Caco-2 (cell line): ENCODE measurements around the gene WDR41. TPM values are rescaled to one million over a fixed set of nuclear protein-coding genes. Genes with fewer than 3 reads are reported as not detected.

Experiments used
- BruUV-seq: library from RNA; stranded (reverse); fragments of 400-500 nt; replicated peaks from 2 replicates; lab custom pipeline; 2021; lab: Mats Ljungman, UMichigan
- CTCF ChIA-PET: fragments of 300-600 bp; sonication (Branson Sonifier 250); formaldehyde crosslinking; loops from one replicate; lab custom pipeline; 2022; ENCODE audit warnings: antibody characterized with exemption; lab: Charles Lee
- POLR2A ChIA-PET: fragments of 300-600 bp; sonication (Branson Sonifier 250); formaldehyde crosslinking; loops from one replicate; lab custom pipeline; 2022; ENCODE audit warnings: antibody characterized with exemption; lab: Charles Lee
- DNase-seq, 2 experiments: peaks; one replicate each; pipeline versions ENCODE4 v3.0.0 to v3.0.0-alpha.2; 2020 to 2022
- H3K27me3 ChIP-seq: replicated peaks from 2 replicates; pipeline ENCODE4 v1.6.0; 2011; ENCODE audit warnings: low read length; ENCODE audit not compliant: control insufficient read depth, insufficient read depth
- H3K36me3 ChIP-seq: 2 replicates; pipeline ENCODE4 v1.5.1; 2011; ENCODE audit warnings: low read length; ENCODE audit not compliant: control insufficient read depth, insufficient read depth
- H3K4me1 ChIP-seq: fragments of 250-450 bp; sonication (Bioruptor Pico); 2 replicates; pipeline ENCODE4 v1.5.1; 2020; ENCODE audit warnings: mild to moderate bottlenecking
- H3K4me3 ChIP-seq: 2 replicates; pipeline ENCODE4 v1.5.1; 2011; ENCODE audit warnings: low read depth, mild to moderate bottlenecking, control low read depth, low read length
- H3K9me3 ChIP-seq: fragments of 250-450 bp; sonication (Bioruptor Pico); 2 replicates; pipeline ENCODE4 v1.5.1; 2020; ENCODE audit warnings: mild to moderate bottlenecking, moderate library complexity
- H3K27ac Mint-ChIP-seq: one replicate; pipeline ENCODE4 v1.8.0; 2022; ENCODE audit warnings: mixed read lengths; ENCODE audit not compliant: unreplicated experiment
- H3K27me3 Mint-ChIP-seq: one replicate; pipeline ENCODE4 v1.8.0; 2022; ENCODE audit warnings: mixed read lengths; ENCODE audit not compliant: insufficient read depth, unreplicated experiment
- H3K36me3 Mint-ChIP-seq: one replicate; pipeline ENCODE4 v1.8.0; 2022; ENCODE audit warnings: mild to moderate bottlenecking, mixed read lengths; ENCODE audit not compliant: insufficient read depth, unreplicated experiment
- H3K4me1 Mint-ChIP-seq: one replicate; pipeline ENCODE4 v1.8.0; 2022; ENCODE audit warnings: low read depth, mixed read lengths; ENCODE audit not compliant: unreplicated experiment
- H3K4me3 Mint-ChIP-seq: one replicate; pipeline ENCODE4 v1.8.0; 2022; ENCODE audit warnings: mild to moderate bottlenecking, moderate library complexity, mixed read lengths; ENCODE audit not compliant: unreplicated experiment
- H3K9me3 Mint-ChIP-seq: one replicate; pipeline ENCODE4 v1.8.0; 2022; ENCODE audit warnings: mixed read lengths; ENCODE audit not compliant: unreplicated experiment
- intact Hi-C: fragments of 100-400 bp; cut with micrococcal nuclease; formaldehyde crosslinking; loops from one replicate; pipeline ENCODE4 v1.10.0; 2022; ENCODE audit not compliant: unreplicated experiment
- total RNA-seq: library from RNA; stranded (reverse); gene quantifications from 2 replicates; pipeline ENCODE4 v1.2.3, GENCODE V29; 2022
- TF ChIP-seq, protein P1 (sequence below), 2 experiments: fragments of 200-600 bp in 1 of 2; IDR thresholded peaks; 1 replicate in 1 of 2; 2 replicates in 1 of 2; pipeline versions ENCODE4 v1.5.1 to v1.8.0; 2011 to 2022; ENCODE audit warnings: antibody characterized with exemption in 1 of 2, control low read depth in 1 of 2, inconsistent platforms in 1 of 2, low read depth in 1 of 2, low read length in 1 of 2, mild to moderate bottlenecking in 1 of 2, moderate library complexity in 1 of 2; ENCODE audit not compliant: insufficient read depth in 1 of 2, severe bottlenecking in 1 of 2, unreplicated experiment in 1 of 2

Gene WDR41
- total RNA-seq, 1 experiment from 2014 or later = 64.1 TPM

DNA sequence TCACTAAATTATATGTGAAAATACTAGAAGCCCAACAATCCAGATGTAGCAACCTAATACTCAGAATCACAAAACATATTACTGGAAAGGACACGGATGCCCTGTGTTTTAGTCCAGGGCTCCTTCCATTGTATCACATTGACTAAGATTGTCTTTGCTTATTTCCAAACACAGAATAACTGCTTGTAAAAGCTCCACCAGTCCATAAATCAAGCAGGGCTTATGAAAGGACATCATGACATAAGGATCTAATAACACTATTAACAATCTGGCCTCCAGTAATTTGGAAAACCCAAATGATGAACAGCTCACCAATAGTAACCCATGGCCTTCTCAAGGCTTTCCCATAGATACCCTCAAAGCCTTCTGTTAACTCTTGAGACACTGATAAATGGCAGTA lies 39.8 kb downstream of the WDR41 start:
- Histone ChIP-seq H3K27me3 (no peaks in the 10 kb centered on the region), H3K36me3 (no peaks in the 10 kb centered on the region; the same call in 1 of the 2 replicates), H3K4me3 (no peak overlapping the region), H3K4me1 (no peaks in the 10 kb centered on the region), H3K9me3 (no peaks in the 10 kb centered on the region)
- peaks cover 21% of the 10 kb centered on the region for H3K36me3 Mint-ChIP-seq
- peaks cover 5% of the 10 kb centered on the region for H3K9me3 Mint-ChIP-seq
- no peaks in the 10 kb centered on the region for H3K4me1 Mint-ChIP-seq
- CTCF ChIA-PET = no interaction called here
- TF ChIP-seq, protein P1, sequence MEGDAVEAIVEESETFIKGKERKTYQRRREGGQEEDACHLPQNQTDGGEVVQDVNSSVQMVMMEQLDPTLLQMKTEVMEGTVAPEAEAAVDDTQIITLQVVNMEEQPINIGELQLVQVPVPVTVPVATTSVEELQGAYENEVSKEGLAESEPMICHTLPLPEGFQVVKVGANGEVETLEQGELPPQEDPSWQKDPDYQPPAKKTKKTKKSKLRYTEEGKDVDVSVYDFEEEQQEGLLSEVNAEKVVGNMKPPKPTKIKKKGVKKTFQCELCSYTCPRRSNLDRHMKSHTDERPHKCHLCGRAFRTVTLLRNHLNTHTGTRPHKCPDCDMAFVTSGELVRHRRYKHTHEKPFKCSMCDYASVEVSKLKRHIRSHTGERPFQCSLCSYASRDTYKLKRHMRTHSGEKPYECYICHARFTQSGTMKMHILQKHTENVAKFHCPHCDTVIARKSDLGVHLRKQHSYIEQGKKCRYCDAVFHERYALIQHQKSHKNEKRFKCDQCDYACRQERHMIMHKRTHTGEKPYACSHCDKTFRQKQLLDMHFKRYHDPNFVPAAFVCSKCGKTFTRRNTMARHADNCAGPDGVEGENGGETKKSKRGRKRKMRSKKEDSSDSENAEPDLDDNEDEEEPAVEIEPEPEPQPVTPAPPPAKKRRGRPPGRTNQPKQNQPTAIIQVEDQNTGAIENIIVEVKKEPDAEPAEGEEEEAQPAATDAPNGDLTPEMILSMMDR (IDR thresholded peaks at IDR 0.05; ENCODE audit: insufficient read depth in 1 of 2, low read depth in 1 of 2, low read length in 1 of 2, severe bottlenecking in 1 of 2, unreplicated experiment in 1 of 2) = no peak
- POLR2A ChIA-PET = no interaction called here
- H3K27me3 Mint-ChIP-seq = no peaks in the 10 kb centered on the region
- BruUV-seq = no TSS peak
- no peak overlapping the region for H3K27ac Mint-ChIP-seq
- intact Hi-C loops = no loop called here
- H3K4me3 Mint-ChIP-seq = no peak overlapping the region
- no peak for DNase-seq

DNA sequence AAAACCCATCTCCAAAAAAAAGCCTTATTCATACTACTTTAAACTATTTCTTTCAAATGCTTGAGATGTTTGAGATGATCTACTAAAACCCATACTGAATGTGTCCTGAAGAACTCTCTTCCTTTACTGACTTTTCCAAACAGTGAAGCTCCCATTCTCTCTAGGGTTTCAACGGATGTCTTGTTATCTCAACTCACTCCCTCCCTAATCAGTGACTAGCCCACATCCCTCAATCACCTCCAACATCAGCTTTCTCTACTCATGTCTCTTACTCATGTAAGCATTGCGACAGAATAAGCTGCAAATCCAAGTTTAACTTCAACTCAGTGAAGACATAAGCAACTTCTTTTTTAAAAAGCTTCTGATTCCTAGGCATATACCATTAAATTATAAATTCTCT lies 42.1 kb downstream of the WDR41 start:
- POLR2A ChIA-PET = no interaction called here
- CTCF ChIA-PET = interaction anchor here (0.9 kb wide), 1 partner anchor 13 kb away, joined by 3 read pairs; no protein-coding TSS in a partner anchor
- peaks cover 30% of the 10 kb centered on the region for H3K36me3 Mint-ChIP-seq

DNA sequence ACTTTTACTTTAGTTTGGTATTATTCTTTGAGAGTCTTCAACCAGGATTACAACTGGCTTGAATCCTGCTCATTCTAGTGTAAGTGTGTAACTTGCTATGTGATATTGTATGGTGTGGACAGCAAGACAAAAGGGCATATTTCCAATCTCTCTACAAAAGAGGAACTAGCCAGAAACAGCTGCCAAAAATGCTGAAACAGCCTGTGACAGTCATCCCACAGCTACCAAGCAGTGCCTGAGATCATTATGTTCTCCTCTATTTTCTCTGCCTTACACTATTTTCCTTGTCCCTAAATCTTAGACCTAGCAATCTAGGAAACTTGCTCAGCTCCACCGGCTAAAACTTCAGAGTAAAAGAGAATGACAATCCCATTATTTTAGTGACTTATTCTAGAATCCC lies 42.8 kb downstream of the WDR41 start:
- CTCF ChIA-PET = no interaction called here
- no peaks in the 10 kb centered on the region for H3K27me3 ChIP-seq
- no peak overlapping the region for H3K4me3 ChIP-seq
- DNase-seq = no peak
- Mint-ChIP-seq H3K9me3 (peaks cover 12% of the 10 kb centered on the region), H3K36me3 (peaks cover 30% of the 10 kb centered on the region), H3K4me1 (no peaks in the 10 kb centered on the region), H3K4me3 (no peak overlapping the region), H3K27ac (no peak overlapping the region), H3K27me3 (no peaks in the 10 kb centered on the region)
- H3K4me1 ChIP-seq = no peaks in the 10 kb centered on the region
- TF ChIP-seq, protein P1 (IDR thresholded peaks at IDR 0.05; ENCODE audit: insufficient read depth in 1 of 2, low read depth in 1 of 2, low read length in 1 of 2, severe bottlenecking in 1 of 2, unreplicated experiment in 1 of 2) = no peak
- POLR2A ChIA-PET = no interaction called here
- H3K9me3 ChIP-seq = no peaks in the 10 kb centered on the region
- no peaks in the 10 kb centered on the region; the same call in 1 of the 2 replicates for H3K36me3 ChIP-seq
- intact Hi-C loops = no loop called here
- no TSS peak for BruUV-seq

More for the DNA sequence above, 42.1 kb downstream of the WDR41 start:
- no peak overlapping the region for H3K27ac Mint-ChIP-seq
- H3K27me3 Mint-ChIP-seq = no peaks in the 10 kb centered on the region
- no peaks in the 10 kb centered on the region; the same call in 1 of the 2 replicates for H3K36me3 ChIP-seq
- intact Hi-C loops = no loop called here
- TF ChIP-seq, protein P1 (IDR thresholded peaks at IDR 0.05; ENCODE audit: insufficient read depth in 1 of 2, low read depth in 1 of 2, low read length in 1 of 2, severe bottlenecking in 1 of 2, unreplicated experiment in 1 of 2) = no peak
- no TSS peak for BruUV-seq
- DNase-seq = no peak
- H3K27me3 ChIP-seq = no peaks in the 10 kb centered on the region
- no peaks in the 10 kb centered on the region for H3K9me3 ChIP-seq
- H3K4me1 Mint-ChIP-seq = no peaks in the 10 kb centered on the region
- H3K4me1 ChIP-seq = no peaks in the 10 kb centered on the region
- peaks cover 12% of the 10 kb centered on the region for H3K9me3 Mint-ChIP-seq
- H3K4me3 ChIP-seq = no peak overlapping the region
- no peak overlapping the region for H3K4me3 Mint-ChIP-seq
